GM18861 (cell line): ENCODE results near the gene FRMPD4.
"Not testable (repeated sequence)": the region's sequence is repeated elsewhere in the genome, so short reads cannot be mapped to it uniquely, and the experiment has no call there.

ENCODE experiments used
- ATAC-seq: cut with Tn5 transposase; IDR thresholded peaks from one replicate; pipeline ENCODE4 v1.9.1; 2021; ENCODE audit not compliant: unreplicated experiment

The FRMPD4 gene

GRCh38 chrX:12138361-12139313, at the start of gene FRMPD4:
Gene FRMPD4 (plus strand): TSS chrX:12138473. CDS start chrX:12138972, 499 bp downstream.
- no peak for ATAC-seq

GRCh38 chrX:12089740-12090139, 48.5 kb upstream of the FRMPD4 start:
- no peak for ATAC-seq

GRCh38 chrX:12113321-12113720, 25.0 kb upstream of the FRMPD4 start:
- no peak for ATAC-seq

DNA sequence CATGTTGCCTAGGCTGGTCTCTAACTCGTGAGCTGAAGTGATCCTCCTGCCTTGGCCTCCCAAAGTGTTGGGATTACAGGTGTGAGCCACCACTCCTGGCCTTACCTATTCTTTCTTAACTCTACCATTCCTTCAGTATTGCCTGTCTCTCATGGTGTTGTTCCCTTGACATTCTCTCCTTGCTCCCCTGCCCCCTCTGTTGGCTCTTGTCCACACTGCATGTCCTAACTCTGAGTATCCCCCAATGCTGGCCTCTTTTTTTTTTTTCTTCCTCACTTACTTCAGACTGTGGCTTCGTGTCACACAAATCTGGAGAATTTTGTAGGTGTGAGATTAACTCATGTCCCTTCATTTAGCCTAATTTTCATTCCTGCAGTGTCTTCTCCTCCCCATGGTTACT, 22.9 kb upstream of the FRMPD4 start:
- no peak for ATAC-seq

GRCh38 chrX:12118134-12118533, 20.1 kb upstream of the FRMPD4 start:
- ATAC-seq = no peak

- no peak for ATAC-seq
Measured at GRCh38 chrX:12128017-12128416, 10.3 kb upstream of the FRMPD4 start.

GRCh38 chrX:12137951-12138360, 317 bp upstream of the FRMPD4 start:
- ATAC-seq = no peak

GRCh38 chrX:12139934-12140611, 1.8 kb downstream of the FRMPD4 start:
- no peak for ATAC-seq

- ATAC-seq = no peak
Measured at GRCh38 chrX:12141511-12141910, 3.2 kb downstream of the FRMPD4 start.

GRCh38 chrX:12142661-12143060, 4.4 kb downstream of the FRMPD4 start:
- ATAC-seq = no peak

GRCh38 chrX:12145402-12145801, 7.1 kb downstream of the FRMPD4 start:
- ATAC-seq = no peak

- ATAC-seq = no peak
Measured at GRCh38 chrX:12149670-12150407, 11.6 kb downstream of the FRMPD4 start.

DNA sequence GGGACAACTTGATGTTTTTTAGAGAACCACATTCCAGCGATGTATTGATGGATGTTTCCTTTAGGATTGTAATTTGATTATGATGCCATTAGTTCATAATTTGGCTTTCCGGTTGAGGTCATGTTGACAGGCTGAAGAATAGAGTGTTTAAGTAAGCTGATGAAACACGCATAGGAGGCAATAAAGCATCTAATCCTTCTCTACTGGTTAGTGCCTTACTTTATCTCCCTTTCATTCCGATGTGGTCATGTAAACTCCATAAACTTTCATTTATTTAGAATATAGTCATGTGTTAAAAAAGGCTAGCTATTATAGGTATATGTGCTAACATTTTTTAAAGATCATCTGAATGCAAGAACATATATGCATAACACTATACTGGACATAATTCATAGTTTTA, 15.0 kb downstream of the FRMPD4 start:
- ATAC-seq = no peak

DNA sequence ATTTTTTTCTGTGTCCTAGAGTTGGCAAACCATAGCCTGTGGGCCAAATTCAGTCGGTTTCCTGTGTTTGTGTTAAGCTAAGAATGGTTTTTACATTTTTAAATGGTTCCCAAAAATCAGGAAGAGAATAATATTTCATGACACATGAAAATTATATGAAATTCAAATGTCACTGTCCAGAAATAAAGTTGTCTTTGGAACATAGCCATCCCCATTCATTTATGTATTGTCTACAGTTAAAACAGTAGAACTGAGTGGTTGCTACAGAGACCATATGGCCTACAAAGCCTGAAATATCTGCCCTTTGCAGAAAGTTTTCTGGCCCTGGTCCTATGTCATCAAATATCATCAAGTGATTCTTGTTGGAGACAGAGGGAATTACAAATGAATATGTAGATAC, 15.5 kb downstream of the FRMPD4 start:
- ATAC-seq = no peak

GRCh38 chrX:12159799-12160198, 21.5 kb downstream of the FRMPD4 start:
- ATAC-seq = no peak

- no peak for ATAC-seq
Measured at GRCh38 chrX:12162420-12162819, 24.1 kb downstream of the FRMPD4 start.

DNA sequence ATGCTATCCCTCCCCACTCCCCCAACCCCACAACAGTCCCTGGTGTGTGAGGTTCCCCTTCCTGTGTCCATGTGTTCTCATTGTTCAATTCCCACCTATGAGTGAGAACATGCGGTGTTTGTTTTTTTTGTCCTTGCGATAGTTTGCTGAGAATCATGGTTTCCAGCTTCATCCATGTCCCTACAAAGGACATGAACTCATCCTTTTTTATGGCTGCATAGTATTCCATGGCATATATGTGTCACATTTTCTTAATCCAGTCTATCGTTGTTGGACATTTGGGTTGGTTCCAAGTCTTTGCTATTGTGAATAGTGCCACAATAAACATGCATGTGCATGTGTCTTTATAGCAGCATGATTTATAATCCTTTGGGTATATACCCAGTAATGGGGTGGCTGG, 25.9 kb downstream of the FRMPD4 start:
- ATAC-seq = not testable (repeated sequence)

DNA sequence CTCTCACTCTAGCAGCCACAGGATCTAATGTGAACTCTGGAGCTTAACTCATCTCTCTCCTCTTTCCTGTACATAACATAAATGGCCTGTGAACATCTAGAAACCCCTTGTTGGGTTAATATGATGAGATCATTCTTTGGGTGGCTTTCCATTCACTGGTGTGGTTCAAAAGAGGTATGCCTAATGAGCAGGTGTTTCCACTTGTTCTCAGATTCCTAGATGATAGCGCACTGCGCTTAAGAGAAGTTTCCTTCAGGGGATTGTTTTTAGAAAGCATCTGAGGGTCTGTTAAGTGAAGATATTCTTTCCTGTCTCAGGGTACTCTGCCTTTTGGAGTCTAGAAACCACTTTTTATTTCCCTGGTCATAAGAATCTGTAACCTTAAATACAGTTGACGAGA, 32.5 kb downstream of the FRMPD4 start:
- no peak for ATAC-seq

- no peak for ATAC-seq
Measured at GRCh38 chrX:12174358-12174757, 36.1 kb downstream of the FRMPD4 start.

- no peak for ATAC-seq
Measured at GRCh38 chrX:12197030-12197429, 58.8 kb downstream of the FRMPD4 start.

DNA sequence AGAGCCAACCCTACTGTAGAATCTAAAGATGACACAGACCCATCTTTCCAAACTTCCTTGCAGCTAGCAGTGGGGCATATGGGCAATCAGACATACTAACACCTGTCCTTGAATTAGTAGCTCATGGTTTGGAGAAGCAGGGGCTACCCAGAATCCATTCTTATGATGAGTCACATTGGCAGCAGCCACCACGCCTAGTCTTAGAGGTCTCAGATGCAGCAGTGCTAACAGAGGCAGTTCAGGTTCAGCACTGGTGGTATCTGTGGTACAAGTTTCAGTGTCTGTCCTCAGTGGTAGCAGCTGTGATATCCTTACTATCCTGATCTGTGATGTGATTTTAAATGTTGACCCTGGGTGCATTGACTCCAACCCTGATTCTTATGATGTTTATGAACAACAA, 68.1 kb downstream of the FRMPD4 start:
- ATAC-seq = no peak
